Retinal pigment epithelial cell (primary cell): ENCODE measurements around the gene LMF2.

Experiments used
- DNase-seq: peaks from one replicate; pipeline ENCODE4 v3.0.0-alpha.2; 2010; ENCODE audit warnings: low read depth
- H3K4me3 ChIP-seq: 2 replicates; pipeline ENCODE4 v1.5.1; 2011; ENCODE audit warnings: mild to moderate bottlenecking, low read length, control low read depth, moderate library complexity
- TF ChIP-seq, protein P1 (sequence below): conservative IDR thresholded peaks from 2 replicates; pipeline ENCODE4 v1.5.1; 2011; ENCODE audit warnings: low read depth, low read length, control low read depth, inconsistent platforms

LMF2 gene

GRCh38 chr22:50532824-50533796, 25.6 kb upstream of the LMF2 start:
- no peak overlapping the region for H3K4me3 ChIP-seq
- DNase-seq: no peak
- TF ChIP-seq, protein P1, sequence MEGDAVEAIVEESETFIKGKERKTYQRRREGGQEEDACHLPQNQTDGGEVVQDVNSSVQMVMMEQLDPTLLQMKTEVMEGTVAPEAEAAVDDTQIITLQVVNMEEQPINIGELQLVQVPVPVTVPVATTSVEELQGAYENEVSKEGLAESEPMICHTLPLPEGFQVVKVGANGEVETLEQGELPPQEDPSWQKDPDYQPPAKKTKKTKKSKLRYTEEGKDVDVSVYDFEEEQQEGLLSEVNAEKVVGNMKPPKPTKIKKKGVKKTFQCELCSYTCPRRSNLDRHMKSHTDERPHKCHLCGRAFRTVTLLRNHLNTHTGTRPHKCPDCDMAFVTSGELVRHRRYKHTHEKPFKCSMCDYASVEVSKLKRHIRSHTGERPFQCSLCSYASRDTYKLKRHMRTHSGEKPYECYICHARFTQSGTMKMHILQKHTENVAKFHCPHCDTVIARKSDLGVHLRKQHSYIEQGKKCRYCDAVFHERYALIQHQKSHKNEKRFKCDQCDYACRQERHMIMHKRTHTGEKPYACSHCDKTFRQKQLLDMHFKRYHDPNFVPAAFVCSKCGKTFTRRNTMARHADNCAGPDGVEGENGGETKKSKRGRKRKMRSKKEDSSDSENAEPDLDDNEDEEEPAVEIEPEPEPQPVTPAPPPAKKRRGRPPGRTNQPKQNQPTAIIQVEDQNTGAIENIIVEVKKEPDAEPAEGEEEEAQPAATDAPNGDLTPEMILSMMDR: no peak

GRCh38 chr22:50531962-50532674, 24.6 kb upstream of the LMF2 start:
- TF ChIP-seq, protein P1: no peak
- H3K4me3 ChIP-seq: peak overlapping the region; percentile 22
- DNase-seq: no peak

DNA sequence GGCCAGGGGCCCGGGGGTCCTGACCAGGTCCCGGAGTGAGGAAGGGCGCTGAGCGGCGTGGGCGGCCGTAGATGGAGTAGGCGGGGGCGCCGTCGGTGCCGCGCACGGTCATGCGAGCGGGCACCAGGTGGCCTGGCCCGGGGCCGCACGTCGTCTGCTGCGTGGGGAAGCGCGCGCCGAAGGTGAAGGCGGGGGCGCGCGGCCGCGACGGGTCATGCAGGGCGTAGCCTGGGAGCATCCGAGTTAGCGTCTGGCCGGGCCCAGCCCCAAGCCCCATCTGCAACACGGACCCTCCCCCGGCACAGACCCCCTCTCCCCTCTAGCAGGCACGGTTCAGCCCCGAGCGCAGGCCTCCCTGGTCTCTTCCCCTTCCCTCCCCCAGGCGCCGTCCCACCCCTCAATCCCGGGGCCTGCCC, 24.1 kb upstream of the LMF2 start:
- no peak for DNase-seq
- TF ChIP-seq, protein P1: no peak
- peak overlapping the region; percentile 19 for H3K4me3 ChIP-seq

GRCh38 chr22:50530877-50531545, 23.5 kb upstream of the LMF2 start:
- no peak for DNase-seq
- TF ChIP-seq, protein P1: no peak

GRCh38 chr22:50530580-50530876, 23.0 kb upstream of the LMF2 start:
- DNase-seq: no peak
- H3K4me3 ChIP-seq: peak overlapping the region; percentile 7

More at GRCh38 chr22:50530877-50531545, 23.5 kb upstream of the LMF2 start:
- H3K4me3 ChIP-seq: peak overlapping the region; percentile 9

GRCh38 chr22:50529897-50530579, 22.5 kb upstream of the LMF2 start, which contains the start of gene TYMP:
Gene TYMP, minus strand, starts transcription at chr22:50530012. Its CDS starts 303 bp downstream, at chr22:50529709.
- H3K4me3 ChIP-seq: peak within 1 kb of the TSS; percentile 7
- no peak for DNase-seq
- TF ChIP-seq, protein P1: no peak

More at GRCh38 chr22:50530580-50530876, 23.0 kb upstream of the LMF2 start:
- TF ChIP-seq, protein P1: no peak
